Colonic mucosa (tissue), 4 donors: ENCODE results near the gene EIF2AK2. TPM values are rescaled to one million over a fixed set of nuclear protein-coding genes. Genes with fewer than 3 reads are reported as not detected.

Experiments
- DNase-seq: peaks from one replicate; pipeline ENCODE4 v3.0.0-alpha.2; 2020
- H3K27ac ChIP-seq: fragments of 200-600 bp; one replicate; pipeline ENCODE4 v1.8.0; 2021
- H3K27me3 ChIP-seq: fragments of 200-600 bp; one replicate; pipeline ENCODE4 v1.8.0; 2021
- H3K36me3 ChIP-seq: fragments of 200-600 bp; one replicate; pipeline ENCODE4 v1.8.0; 2021
- H3K4me1 ChIP-seq: fragments of 200-600 bp; one replicate; pipeline ENCODE4 v1.8.0; 2021; ENCODE audit warnings: mild to moderate bottlenecking
- H3K4me3 ChIP-seq: fragments of 200-600 bp; one replicate; pipeline ENCODE4 v1.8.0; 2021
- H3K9ac ChIP-seq, 2 donors: one replicate each; pipeline ENCODE4 v1.7.0; 2013; ENCODE audit warnings: control low read depth in 2 of 2, low read depth in 2 of 2, low read length in 2 of 2
- H3K9me3 ChIP-seq: fragments of 200-600 bp; one replicate; pipeline ENCODE4 v1.8.0; 2021
- intact Hi-C: fragments of 100-400 bp; cut with DNase I; formaldehyde crosslinking; loops from one replicate; pipeline ENCODE4 v1.14.1; 2022
- total RNA-seq, 2 donors: library from RNA; stranded (reverse); fragmentation: NEBNext Ultra II Directional in 1 of 2; extraction: Animal tissue kit (Norgen Biotek cat#: 25700) in 1 of 2; gene quantifications; one replicate each; pipeline ENCODE4 v1.2.1, GENCODE V29; 2021
- TF ChIP-seq, protein P1 (sequence below): fragments of 200-600 bp; IDR thresholded peaks from one replicate; pipeline ENCODE4 v1.8.0; 2022; ENCODE audit warnings: antibody characterized with exemption, mild to moderate bottlenecking
- donor health status: healthy.
- donor health status: DM: no; HTN: no; CAD: no.
- donor health status: DM: no; HTN: no; CAD: no.

The EIF2AK2 gene
- total RNA-seq, 2 donors from 2014 or later: 35.4 to 37.3 TPM

DNA sequence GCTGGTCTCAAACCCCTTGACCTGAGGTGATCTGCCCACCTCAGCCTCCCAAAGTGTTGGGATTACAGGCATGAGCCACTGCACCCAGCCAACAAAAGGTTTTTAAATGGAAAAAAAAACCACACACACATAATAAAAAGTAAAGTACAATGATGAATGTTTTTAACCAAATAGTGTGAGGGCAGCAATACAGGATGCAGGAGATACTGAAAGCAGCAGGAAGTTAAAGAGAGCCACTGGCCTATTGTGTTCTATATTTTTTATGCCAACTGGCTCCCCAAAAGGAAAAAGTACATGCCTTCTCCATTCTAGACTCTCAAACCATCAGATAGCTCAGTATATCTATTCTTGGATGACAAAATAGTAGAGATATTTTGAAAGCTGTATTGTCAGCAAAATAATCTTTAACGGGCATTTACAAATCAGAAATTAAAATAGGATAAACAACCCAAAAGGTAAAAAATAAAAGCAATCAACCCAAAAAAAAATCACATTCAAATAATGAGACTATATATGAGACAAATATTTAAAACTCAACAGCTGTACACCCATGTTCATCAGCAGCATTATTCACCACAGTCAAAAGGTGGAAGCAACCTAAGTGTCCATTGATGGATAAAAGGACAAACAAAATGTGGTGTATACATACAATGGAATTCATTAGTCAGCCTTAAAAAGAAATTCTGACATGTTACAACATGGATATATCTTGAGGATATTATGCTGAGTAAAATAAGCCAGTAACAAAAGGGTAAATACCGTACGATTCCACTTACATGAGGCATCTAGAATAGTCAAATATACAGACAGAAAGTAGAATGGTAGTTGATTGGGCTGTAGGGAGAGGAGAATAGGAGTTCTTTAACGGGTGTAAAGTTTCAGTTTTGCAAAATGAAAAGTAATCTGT, 46.2 kb downstream of the EIF2AK2 start:
- Histone ChIP-seq H3K9me3 (no peaks in the 10 kb centered on the region), H3K4me3 (no peak overlapping the region), H3K9ac (no peak overlapping the region), H3K4me1 (no peaks in the 10 kb centered on the region), H3K36me3 (no peaks in the 10 kb centered on the region), H3K27me3 (no peaks in the 10 kb centered on the region), H3K27ac (no peak overlapping the region)
- TF ChIP-seq, protein P1, sequence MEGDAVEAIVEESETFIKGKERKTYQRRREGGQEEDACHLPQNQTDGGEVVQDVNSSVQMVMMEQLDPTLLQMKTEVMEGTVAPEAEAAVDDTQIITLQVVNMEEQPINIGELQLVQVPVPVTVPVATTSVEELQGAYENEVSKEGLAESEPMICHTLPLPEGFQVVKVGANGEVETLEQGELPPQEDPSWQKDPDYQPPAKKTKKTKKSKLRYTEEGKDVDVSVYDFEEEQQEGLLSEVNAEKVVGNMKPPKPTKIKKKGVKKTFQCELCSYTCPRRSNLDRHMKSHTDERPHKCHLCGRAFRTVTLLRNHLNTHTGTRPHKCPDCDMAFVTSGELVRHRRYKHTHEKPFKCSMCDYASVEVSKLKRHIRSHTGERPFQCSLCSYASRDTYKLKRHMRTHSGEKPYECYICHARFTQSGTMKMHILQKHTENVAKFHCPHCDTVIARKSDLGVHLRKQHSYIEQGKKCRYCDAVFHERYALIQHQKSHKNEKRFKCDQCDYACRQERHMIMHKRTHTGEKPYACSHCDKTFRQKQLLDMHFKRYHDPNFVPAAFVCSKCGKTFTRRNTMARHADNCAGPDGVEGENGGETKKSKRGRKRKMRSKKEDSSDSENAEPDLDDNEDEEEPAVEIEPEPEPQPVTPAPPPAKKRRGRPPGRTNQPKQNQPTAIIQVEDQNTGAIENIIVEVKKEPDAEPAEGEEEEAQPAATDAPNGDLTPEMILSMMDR: no peak
- intact Hi-C loops: no loop called here
- DNase-seq: no peak

DNA sequence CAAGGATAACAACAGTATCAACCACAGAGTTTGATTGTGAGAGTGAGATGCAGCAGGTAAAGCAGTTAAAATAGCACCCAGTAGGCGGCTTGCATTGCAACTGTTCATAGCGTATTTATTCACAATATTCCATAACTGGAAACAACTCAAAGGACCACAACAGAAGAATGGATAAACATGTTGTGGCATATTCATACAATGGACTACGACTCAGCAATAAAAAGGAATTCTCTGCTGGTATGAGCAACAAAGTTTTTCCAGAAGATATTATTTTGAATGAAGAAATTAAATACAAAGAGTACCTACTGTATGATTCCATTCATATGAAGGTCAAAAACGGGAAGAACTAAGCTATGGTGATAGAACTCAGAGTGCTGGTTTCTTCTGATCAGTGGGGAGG, 47.3 kb downstream of the EIF2AK2 start:
- DNase-seq: no peak
- Histone ChIP-seq H3K36me3 (no peaks in the 10 kb centered on the region), H3K9me3 (no peaks in the 10 kb centered on the region), H3K27ac (no peak overlapping the region), H3K4me3 (no peak overlapping the region), H3K4me1 (no peaks in the 10 kb centered on the region), H3K27me3 (no peaks in the 10 kb centered on the region), H3K9ac (no peak overlapping the region)
- intact Hi-C loops: no loop called here
- TF ChIP-seq, protein P1: no peak

- no peak overlapping the region for H3K9ac ChIP-seq
- TF ChIP-seq, protein P1: no peak
- intact Hi-C loops: no loop called here
- no peaks in the 10 kb centered on the region for H3K27me3 ChIP-seq
- H3K4me1 ChIP-seq: no peaks in the 10 kb centered on the region
- no peaks in the 10 kb centered on the region for H3K36me3 ChIP-seq
- H3K4me3 ChIP-seq: no peak overlapping the region
- no peak overlapping the region for H3K27ac ChIP-seq
- H3K9me3 ChIP-seq: no peaks in the 10 kb centered on the region
- DNase-seq: no peak
Observed at GRCh38 chr2:37105150-37105549, 51.6 kb downstream of the EIF2AK2 start.

- H3K36me3 ChIP-seq: no peaks in the 10 kb centered on the region
- TF ChIP-seq, protein P1: no peak
- H3K4me3 ChIP-seq: no peak overlapping the region
- H3K9me3 ChIP-seq: no peaks in the 10 kb centered on the region
- no peaks in the 10 kb centered on the region for H3K4me1 ChIP-seq
- H3K27ac ChIP-seq: no peak overlapping the region
- intact Hi-C loops: no loop called here
- no peak for DNase-seq
- H3K9ac ChIP-seq: no peak overlapping the region
- H3K27me3 ChIP-seq: no peaks in the 10 kb centered on the region
Observed at GRCh38 chr2:37104178-37104577, 52.6 kb downstream of the EIF2AK2 start.

- H3K36me3 ChIP-seq: no peaks in the 10 kb centered on the region
Observed at GRCh38 chr2:37102588-37102987, 54.2 kb downstream of the EIF2AK2 start.

More at GRCh38 chr2:37102588-37102987, 54.2 kb downstream of the EIF2AK2 start:
- intact Hi-C loops: no loop called here
- Histone ChIP-seq H3K27ac (no peak overlapping the region), H3K4me3 (no peak overlapping the region), H3K4me1 (no peaks in the 10 kb centered on the region), H3K27me3 (no peaks in the 10 kb centered on the region), H3K9me3 (no peaks in the 10 kb centered on the region), H3K9ac (no peak overlapping the region)
- TF ChIP-seq, protein P1: no peak
- DNase-seq: no peak
